Astrocyte (in vitro differentiated cells and primary cell): ENCODE data around the gene PRAF2. TPM values are rescaled to one million over a fixed set of nuclear protein-coding genes. Genes with fewer than 3 reads are reported as not detected.

Experiments used
- DNase-seq: peaks from one replicate; pipeline ENCODE4 v3.0.0-alpha.2; 2010; ENCODE audit warnings: low read depth
- FAIRE-seq: peaks from 2 replicates; lab custom pipeline; 2011; peaks lifted over from hg19 to GRCh38; lab: Jason Lieb, UNC
- H2AFZ ChIP-seq: 2 replicates; pipeline ENCODE4 v1.6.0; 2012; ENCODE audit warnings: low read depth, low read length, inconsistent platforms
- H3K27ac ChIP-seq: 2 replicates; pipeline ENCODE4 v1.5.1; 2011; ENCODE audit warnings: low read depth, low read length, inconsistent platforms
- H3K27me3 ChIP-seq: 2 replicates; pipeline ENCODE4 v1.6.0; 2011; ENCODE audit warnings: low read length, inconsistent platforms; ENCODE audit not compliant: insufficient read depth
- H3K36me3 ChIP-seq: 2 replicates; pipeline ENCODE4 v1.5.1; 2011; ENCODE audit warnings: low read length, inconsistent platforms; ENCODE audit not compliant: insufficient read depth
- H3K4me1 ChIP-seq: 2 replicates; pipeline ENCODE4 v1.5.1; 2011; ENCODE audit warnings: low read length, inconsistent platforms; ENCODE audit not compliant: insufficient read depth
- H3K4me2 ChIP-seq: 2 replicates; pipeline ENCODE4 v1.6.0; 2012; ENCODE audit warnings: low read length, inconsistent platforms
- H3K4me3 ChIP-seq: 2 replicates; pipeline ENCODE4 v1.5.1; 2011; ENCODE audit warnings: low read depth, mild to moderate bottlenecking, low read length, inconsistent platforms; ENCODE audit not compliant: insufficient read depth
- H3K79me2 ChIP-seq: 2 replicates; pipeline ENCODE4 v1.6.0; 2012; ENCODE audit warnings: mild to moderate bottlenecking, low read length, inconsistent platforms; ENCODE audit not compliant: insufficient read depth
- H3K9ac ChIP-seq: 2 replicates; pipeline ENCODE4 v1.6.0; 2012; ENCODE audit warnings: mild to moderate bottlenecking, low read length, inconsistent platforms
- H3K9me3 ChIP-seq: 2 replicates; pipeline ENCODE4 v1.5.1; 2012; ENCODE audit warnings: low read depth, mild to moderate bottlenecking, low read length, inconsistent platforms; ENCODE audit not compliant: insufficient read depth
- H4K20me1 ChIP-seq: 2 replicates; pipeline ENCODE4 v1.6.0; 2012; ENCODE audit warnings: low read length, inconsistent platforms; ENCODE audit not compliant: insufficient read depth
- H3K27ac Mint-ChIP-seq: one replicate; pipeline ENCODE4 v1.8.0; 2021; ENCODE audit warnings: mild to moderate bottlenecking, mixed read lengths; ENCODE audit not compliant: unreplicated experiment
- H3K27me3 Mint-ChIP-seq: one replicate; pipeline ENCODE4 v1.8.0; 2021; ENCODE audit warnings: low read depth, mixed read lengths; ENCODE audit not compliant: unreplicated experiment
- H3K36me3 Mint-ChIP-seq: one replicate; pipeline ENCODE4 v1.8.0; 2021; ENCODE audit warnings: low read depth, mixed read lengths; ENCODE audit not compliant: unreplicated experiment
- H3K4me1 Mint-ChIP-seq: one replicate; pipeline ENCODE4 v1.8.0; 2021; ENCODE audit warnings: low read depth, mixed read lengths; ENCODE audit not compliant: unreplicated experiment
- H3K4me3 Mint-ChIP-seq: one replicate; pipeline ENCODE4 v1.8.0; 2021; ENCODE audit warnings: mild to moderate bottlenecking, moderate library complexity, mixed read lengths; ENCODE audit not compliant: unreplicated experiment
- H3K9me3 Mint-ChIP-seq: one replicate; pipeline ENCODE4 v1.8.0; 2021; ENCODE audit warnings: mild to moderate bottlenecking, mixed read lengths; ENCODE audit not compliant: unreplicated experiment
- EZH2 ChIP-seq: IDR thresholded peaks from 2 replicates; pipeline ENCODE4 v1.6.1; 2012; ENCODE audit warnings: mild to moderate bottlenecking, low read length, inconsistent platforms; ENCODE audit not compliant: insufficient read depth
- total RNA-seq: library from RNA; stranded (reverse); gene quantifications from 2 replicates; pipeline ENCODE4 v1.2.1, GENCODE V29; 2021
- TF ChIP-seq, protein P1 (sequence below): IDR thresholded peaks from 2 replicates; pipeline ENCODE4 v1.5.1; 2011; ENCODE audit warnings: low read depth, mild to moderate bottlenecking, inconsistent platforms, low read length, moderate library complexity; ENCODE audit not compliant: insufficient read depth

PRAF2 gene
- total RNA-seq, 1 donor from 2014 or later: 44.4 TPM

DNA sequence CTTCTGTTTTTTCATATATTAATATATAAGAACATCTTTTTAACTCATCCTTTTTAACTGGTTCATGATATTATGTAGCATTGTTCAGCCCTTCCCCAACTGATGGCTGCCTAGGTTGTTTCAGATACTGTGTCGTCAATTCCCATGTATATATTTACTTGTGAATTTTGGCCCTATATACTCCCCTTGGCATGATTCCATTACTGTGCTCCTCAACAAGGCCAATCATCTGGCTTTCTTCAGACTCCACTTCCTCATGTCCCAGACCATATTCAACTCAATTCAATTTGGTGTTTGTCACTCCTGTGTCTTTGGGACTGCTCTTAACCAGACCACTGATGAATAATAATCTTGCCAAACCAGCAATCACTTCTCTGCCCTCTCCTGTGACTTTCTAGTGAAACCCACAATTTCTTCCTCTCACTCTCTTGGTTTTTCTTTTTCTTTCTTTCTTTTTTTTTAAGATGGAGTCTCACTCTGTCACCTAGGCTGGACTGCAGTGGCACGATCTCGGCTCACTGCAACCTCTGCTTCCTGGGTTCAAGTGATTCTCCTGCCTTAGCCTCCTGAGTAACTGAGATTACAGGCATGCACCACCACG lies 8.6 kb upstream of the PRAF2 start:
- H3K27me3 ChIP-seq: no peaks in the 10 kb centered on the region
- no peak for DNase-seq
- no peak overlapping the region for H3K9ac ChIP-seq
- H3K36me3 ChIP-seq: no peaks in the 10 kb centered on the region
- H3K4me2 ChIP-seq: no peak overlapping the region
- no peaks in the 10 kb centered on the region for H3K9me3 ChIP-seq
- no peak for FAIRE-seq
- H4K20me1 ChIP-seq: no peaks in the 10 kb centered on the region
- H3K36me3 Mint-ChIP-seq: no peaks in the 10 kb centered on the region
- no peaks in the 10 kb centered on the region for H3K27me3 Mint-ChIP-seq
- no peak for TF ChIP-seq EZH2
- TF ChIP-seq, protein P1, sequence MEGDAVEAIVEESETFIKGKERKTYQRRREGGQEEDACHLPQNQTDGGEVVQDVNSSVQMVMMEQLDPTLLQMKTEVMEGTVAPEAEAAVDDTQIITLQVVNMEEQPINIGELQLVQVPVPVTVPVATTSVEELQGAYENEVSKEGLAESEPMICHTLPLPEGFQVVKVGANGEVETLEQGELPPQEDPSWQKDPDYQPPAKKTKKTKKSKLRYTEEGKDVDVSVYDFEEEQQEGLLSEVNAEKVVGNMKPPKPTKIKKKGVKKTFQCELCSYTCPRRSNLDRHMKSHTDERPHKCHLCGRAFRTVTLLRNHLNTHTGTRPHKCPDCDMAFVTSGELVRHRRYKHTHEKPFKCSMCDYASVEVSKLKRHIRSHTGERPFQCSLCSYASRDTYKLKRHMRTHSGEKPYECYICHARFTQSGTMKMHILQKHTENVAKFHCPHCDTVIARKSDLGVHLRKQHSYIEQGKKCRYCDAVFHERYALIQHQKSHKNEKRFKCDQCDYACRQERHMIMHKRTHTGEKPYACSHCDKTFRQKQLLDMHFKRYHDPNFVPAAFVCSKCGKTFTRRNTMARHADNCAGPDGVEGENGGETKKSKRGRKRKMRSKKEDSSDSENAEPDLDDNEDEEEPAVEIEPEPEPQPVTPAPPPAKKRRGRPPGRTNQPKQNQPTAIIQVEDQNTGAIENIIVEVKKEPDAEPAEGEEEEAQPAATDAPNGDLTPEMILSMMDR: no peak
- H3K4me3 ChIP-seq: no peak overlapping the region
- peaks cover 9% of the 10 kb centered on the region for H3K79me2 ChIP-seq
- H3K27ac Mint-ChIP-seq: no peak overlapping the region
- no peak overlapping the region for H3K4me3 Mint-ChIP-seq
- H3K4me1 Mint-ChIP-seq: peaks cover 4% of the 10 kb centered on the region
- no peak overlapping the region for H3K27ac ChIP-seq
- H3K9me3 Mint-ChIP-seq: no peaks in the 10 kb centered on the region
- peaks cover 3% of the 10 kb centered on the region for H3K4me1 ChIP-seq
- H2AFZ ChIP-seq: no peak overlapping the region

DNA sequence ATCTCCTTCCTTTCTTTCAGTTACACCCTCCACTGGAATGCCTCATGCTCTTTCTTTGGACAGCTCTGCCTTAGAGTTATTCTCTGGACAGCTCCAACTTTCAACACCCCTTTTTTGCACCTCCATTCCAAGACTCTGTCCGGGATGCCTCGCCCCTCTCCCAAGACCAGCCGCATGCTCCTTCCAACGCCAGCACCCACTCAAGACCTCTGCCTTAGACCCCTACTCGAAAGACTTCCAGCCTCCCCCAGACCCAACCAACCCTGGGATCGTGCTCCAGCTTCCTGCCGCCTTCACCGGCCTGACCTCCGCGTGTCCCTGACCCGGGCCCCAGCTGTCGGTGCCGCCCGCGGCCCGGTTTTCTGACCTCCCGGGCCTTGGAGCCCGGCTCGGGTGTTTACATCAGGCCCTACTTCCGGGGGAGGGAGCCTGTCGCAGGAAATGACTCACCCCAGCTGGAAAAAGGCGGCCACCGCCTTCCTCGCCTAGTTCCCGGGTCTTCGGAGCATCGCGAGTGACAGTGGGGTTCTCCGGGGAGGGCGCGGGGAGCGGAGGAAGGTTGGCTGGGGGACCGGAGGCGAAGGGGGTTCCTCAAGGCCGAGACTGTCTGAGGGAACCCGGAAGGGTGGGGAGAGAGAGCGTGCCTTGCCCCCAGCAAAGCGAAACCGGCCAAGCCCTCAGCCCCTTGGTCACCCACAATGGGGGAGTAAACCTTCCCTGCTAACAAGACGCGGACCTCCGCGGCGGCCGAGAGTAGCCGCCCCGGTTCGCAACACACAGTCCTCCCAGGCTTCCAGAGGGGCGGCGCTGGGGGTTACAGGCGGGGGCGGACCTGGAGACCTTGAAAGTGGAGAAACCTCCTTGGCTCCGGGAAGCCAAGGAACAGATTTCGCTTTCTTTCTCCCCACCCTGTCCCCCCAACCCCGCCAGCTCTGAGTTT lies 6.0 kb upstream of the PRAF2 start, which contains the start of gene WDR45:
Gene WDR45, minus strand, starts transcription at position 399 of the 940 bp plus-strand sequence. CDS start 1,792 bp downstream, outside the sequence.
- Mint-ChIP-seq H3K4me1 (peaks cover 4% of the 10 kb centered on the region), H3K36me3 (no peaks in the 10 kb centered on the region), H3K9me3 (no peaks in the 10 kb centered on the region), H3K27ac (peak within 1 kb of the TSS; percentile 99), H3K4me3 (peak within 1 kb of the TSS; percentile 99), H3K27me3 (no peaks in the 10 kb centered on the region)
- DNase-seq (peak; percentile 52), FAIRE-seq (peak; percentile 93)
- TF ChIP-seq, protein P1: no peak
- no peak for TF ChIP-seq EZH2
- Histone ChIP-seq H3K27me3 (no peaks in the 10 kb centered on the region), H4K20me1 (no peaks in the 10 kb centered on the region), H3K9ac (peak within 1 kb of the TSS; percentile 87), H3K36me3 (no peaks in the 10 kb centered on the region), H3K27ac (peak within 1 kb of the TSS; percentile 84), H3K4me1 (peaks cover 3% of the 10 kb centered on the region), H3K4me3 (peak within 1 kb of the TSS; percentile 67), H3K9me3 (no peaks in the 10 kb centered on the region), H2AFZ (peak within 1 kb of the TSS; percentile 71), H3K79me2 (peaks cover 9% of the 10 kb centered on the region), H3K4me2 (peak within 1 kb of the TSS; percentile 86)
